Cortex of kidney (tissue), 1 donor: ENCODE measurements around the gene DBH.

Source experiments
- DNase-seq: peaks from one replicate; lab custom pipeline; 2025; lab: John Stamatoyannopoulos, UW

Gene DBH

GRCh38 chr9:133643978-133644760 is 8.0 kb downstream of the DBH start:
- no peak for DNase-seq

GRCh38 chr9:133645021-133645765 is 9.0 kb downstream of the DBH start:
- DNase-seq, result no peak

- no peak for DNase-seq
Measured at GRCh38 chr9:133647148-133647547, 11.0 kb downstream of the DBH start.

GRCh38 chr9:133647765-133648469 is 11.8 kb downstream of the DBH start:
- DNase-seq, result no peak

GRCh38 chr9:133649194-133649593 is 13.0 kb downstream of the DBH start:
- no peak for DNase-seq

GRCh38 chr9:133650026-133650425 is 13.9 kb downstream of the DBH start:
- no peak for DNase-seq

GRCh38 chr9:133653638-133654037 is 17.5 kb downstream of the DBH start:
- no peak for DNase-seq

- no peak for DNase-seq
Measured at GRCh38 chr9:133654736-133655657, 18.8 kb downstream of the DBH start.

GRCh38 chr9:133655701-133656100 is 19.5 kb downstream of the DBH start:
- DNase-seq, result no peak

- no peak for DNase-seq
Measured at GRCh38 chr9:133656211-133657119, 20.3 kb downstream of the DBH start.

GRCh38 chr9:133657120-133657661 is 21.0 kb downstream of the DBH start:
- no peak for DNase-seq

GRCh38 chr9:133658442-133659431 is 22.6 kb downstream of the DBH start:
- no peak for DNase-seq

GRCh38 chr9:133659516-133659915 is 23.4 kb downstream of the DBH start:
- DNase-seq, result no peak

GRCh38 chr9:133661846-133662540 is 25.8 kb downstream of the DBH start:
- no peak for DNase-seq

- no peak for DNase-seq
Measured at GRCh38 chr9:133664173-133665050, 28.2 kb downstream of the DBH start.

- DNase-seq, result no peak
Measured at GRCh38 chr9:133665096-133665495, 28.9 kb downstream of the DBH start.

- DNase-seq, result no peak
Measured at GRCh38 chr9:133665535-133665934, 29.4 kb downstream of the DBH start.
